KMS-11 (cell line): ENCODE data around the gene TAS2R30.

Experiments
- H2AFZ ChIP-seq: fragments of 200-600 bp; sonication (generic); 2 replicates; pipeline ENCODE4 v1.6.1; 2016; ENCODE audit warnings: antibody characterized with exemption, mixed run types, low read depth
- H3K27ac ChIP-seq: fragments of 200-600 bp; sonication (generic); 2 replicates; pipeline ENCODE4 v1.6.1; 2016; ENCODE audit warnings: mild to moderate bottlenecking, mixed run types
- H3K27me3 ChIP-seq: fragments of 200-600 bp; sonication (generic); 2 replicates; pipeline ENCODE4 v1.6.1; 2017; ENCODE audit warnings: mild to moderate bottlenecking, low read depth, mixed run types, moderate library complexity; ENCODE audit not compliant: insufficient read depth
- H3K36me3 ChIP-seq: fragments of 200-600 bp; sonication (generic); 2 replicates; pipeline ENCODE4 v1.6.1; 2017; ENCODE audit warnings: mild to moderate bottlenecking, mixed run types; ENCODE audit not compliant: insufficient read depth
- H3K4me1 ChIP-seq: fragments of 200-600 bp; sonication (generic); 2 replicates; pipeline ENCODE4 v1.6.1; 2016; ENCODE audit warnings: mild to moderate bottlenecking, low read depth, mixed run types; ENCODE audit not compliant: poor library complexity, severe bottlenecking
- H3K4me2 ChIP-seq: fragments of 200-600 bp; sonication (generic); 2 replicates; pipeline ENCODE4 v1.7.0; 2016; ENCODE audit warnings: mild to moderate bottlenecking, mixed run types
- H3K4me3 ChIP-seq: fragments of 200-600 bp; sonication (generic); IDR thresholded peaks from 2 replicates; pipeline ENCODE4 v1.6.1; 2017; ENCODE audit warnings: low read depth, low read length, mixed read lengths; ENCODE audit not compliant: insufficient read depth
- H3K79me2 ChIP-seq: fragments of 200-600 bp; sonication (generic); 2 replicates; pipeline ENCODE4 v1.6.1; 2016; ENCODE audit warnings: low read depth, mixed run types; ENCODE audit not compliant: insufficient read depth
- H3K9ac ChIP-seq: fragments of 200-600 bp; sonication (generic); 2 replicates; pipeline ENCODE4 v1.6.1; 2016; ENCODE audit warnings: mild to moderate bottlenecking, mixed run types
- H4K20me1 ChIP-seq: fragments of 200-600 bp; sonication (generic); 2 replicates; pipeline ENCODE4 v1.6.1; 2016; ENCODE audit warnings: mild to moderate bottlenecking, mixed run types; ENCODE audit not compliant: insufficient read depth
- CTCF ChIP-seq: fragments of 200-600 bp; sonication (generic); conservative IDR thresholded peaks from 2 replicates; pipeline ENCODE4 v1.6.1; 2017; ENCODE audit warnings: low read depth, mild to moderate bottlenecking, antibody characterized with exemption, low read length, moderate library complexity, mixed read lengths

The TAS2R30 gene

GRCh38 chr12:11154400-11154925 lies 20.0 kb upstream of the TAS2R30 start:
- Histone ChIP-seq H3K4me2 (no peak overlapping the region), H3K27me3 (no peaks in the 10 kb centered on the region), H3K79me2 (peaks cover 41% of the 10 kb centered on the region), H2AFZ (no peak overlapping the region), H3K36me3 (no peaks in the 10 kb centered on the region), H3K9ac (no peak overlapping the region), H3K27ac (no peak overlapping the region), H4K20me1 (no peaks in the 10 kb centered on the region), H3K4me1 (no peaks in the 10 kb centered on the region), H3K4me3 (no peak overlapping the region)
- no peak for TF ChIP-seq CTCF

GRCh38 chr12:11152725-11153124 lies 18.3 kb upstream of the TAS2R30 start:
- Histone ChIP-seq H4K20me1 (no peaks in the 10 kb centered on the region), H3K79me2 (peaks cover 33% of the 10 kb centered on the region), H3K4me2 (no peak overlapping the region), H2AFZ (no peak overlapping the region), H3K27ac (no peak overlapping the region), H3K36me3 (no peaks in the 10 kb centered on the region), H3K4me3 (no peak overlapping the region), H3K9ac (no peak overlapping the region), H3K27me3 (no peaks in the 10 kb centered on the region), H3K4me1 (no peaks in the 10 kb centered on the region)
- no peak for TF ChIP-seq CTCF

GRCh38 chr12:11150832-11151231 lies 16.4 kb upstream of the TAS2R30 start:
- no peak overlapping the region for H3K27ac ChIP-seq
- no peaks in the 10 kb centered on the region for H4K20me1 ChIP-seq
- TF ChIP-seq CTCF, result no peak
- no peak overlapping the region for H3K9ac ChIP-seq
- H3K27me3 ChIP-seq, result no peaks in the 10 kb centered on the region
- H2AFZ ChIP-seq, result no peak overlapping the region
- H3K4me3 ChIP-seq, result no peak overlapping the region
- peaks cover 21% of the 10 kb centered on the region for H3K79me2 ChIP-seq
- H3K36me3 ChIP-seq, result no peaks in the 10 kb centered on the region
- no peak overlapping the region for H3K4me2 ChIP-seq
- no peaks in the 10 kb centered on the region for H3K4me1 ChIP-seq

GRCh38 chr12:11147420-11147819 lies 13.0 kb upstream of the TAS2R30 start:
- no peak overlapping the region for H2AFZ ChIP-seq
- H4K20me1 ChIP-seq, result no peaks in the 10 kb centered on the region
- H3K27me3 ChIP-seq, result no peaks in the 10 kb centered on the region
- no peak overlapping the region for H3K4me3 ChIP-seq
- no peak overlapping the region for H3K27ac ChIP-seq
- H3K36me3 ChIP-seq, result no peaks in the 10 kb centered on the region
- H3K9ac ChIP-seq, result no peak overlapping the region
- no peak for TF ChIP-seq CTCF
- no peaks in the 10 kb centered on the region for H3K4me1 ChIP-seq
- H3K4me2 ChIP-seq, result no peak overlapping the region
- peaks cover 3% of the 10 kb centered on the region; the same call in 1 of the 2 replicates for H3K79me2 ChIP-seq

GRCh38 chr12:11144297-11144696 lies 9.9 kb upstream of the TAS2R30 start:
- H3K36me3 ChIP-seq, result no peaks in the 10 kb centered on the region
- no peaks in the 10 kb centered on the region for H4K20me1 ChIP-seq
- no peaks in the 10 kb centered on the region for H3K27me3 ChIP-seq
- no peaks in the 10 kb centered on the region for H3K4me1 ChIP-seq
- H3K4me3 ChIP-seq, result no peak overlapping the region
- no peak overlapping the region for H2AFZ ChIP-seq
- H3K27ac ChIP-seq, result no peak overlapping the region
- peaks cover 3% of the 10 kb centered on the region; the same call in 1 of the 2 replicates for H3K79me2 ChIP-seq
- H3K9ac ChIP-seq, result no peak overlapping the region
- H3K4me2 ChIP-seq, result no peak overlapping the region
- TF ChIP-seq CTCF, result no peak
